SK-N-SH (cell line): ENCODE results near the gene LIPA. TPM values are rescaled to one million over a fixed set of nuclear protein-coding genes. Genes with fewer than 3 reads are reported as not detected.
A peak's percentile ranks its signal among the peaks of the same experiment; 100 is the strongest.

Experiments used
- CHD2 ChIP-seq: fragments of 150-350 bp; IDR thresholded peaks from 2 replicates; pipeline ENCODE4 v1.6.1; 2018; ENCODE audit warnings: low read length; ENCODE audit not compliant: partially characterized antibody
- ELF1 ChIP-seq: IDR thresholded peaks from 2 replicates; pipeline ENCODE4 v1.4.0; 2012
- EP300 ChIP-seq, 2 experiments: IDR thresholded peaks; 2 replicates each; pipeline versions ENCODE4 v1.4.0 to v1.6.1; 2012; ENCODE audit warnings: borderline replicate concordance in 1 of 2, low read depth in 1 of 2, low read length in 1 of 2
- GATA2 ChIP-seq: sonication (generic); formaldehyde crosslinking; IDR thresholded peaks from 2 replicates; pipeline ENCODE4 v1.5.0; 2020; ENCODE audit warnings: mild to moderate bottlenecking, missing genetic modification reagents
- JUND ChIP-seq: IDR thresholded peaks from 2 replicates; pipeline ENCODE4 v1.4.0; 2012
- MEF2A ChIP-seq: IDR thresholded peaks from 2 replicates; pipeline ENCODE4 v1.4.0; 2012; ENCODE audit warnings: low read depth, borderline replicate concordance
- NFIC ChIP-seq: IDR thresholded peaks from 2 replicates; pipeline ENCODE4 v1.4.0; 2012; ENCODE audit warnings: borderline replicate concordance
- POLR2AphosphoS5 ChIP-seq: IDR thresholded peaks from 2 replicates; pipeline ENCODE4 v1.6.1; 2012; ENCODE audit warnings: low read depth, low read length
- RXRA ChIP-seq: IDR thresholded peaks from 2 replicates; pipeline ENCODE4 v1.4.0; 2012; ENCODE audit warnings: low read depth, mild to moderate bottlenecking, borderline replicate concordance
- SIN3A ChIP-seq: IDR thresholded peaks from 2 replicates; pipeline ENCODE4 v1.6.1; 2012; ENCODE audit warnings: low read depth, mild to moderate bottlenecking, low read length, moderate library complexity, borderline replicate concordance
- SMC3 ChIP-seq: IDR thresholded peaks from 2 replicates; pipeline ENCODE4 v1.6.1; 2012; ENCODE audit warnings: low read depth, low read length, improper control_type of control experiment
- TAF1 ChIP-seq: IDR thresholded peaks from 2 replicates; pipeline ENCODE4 v1.6.1; 2012; ENCODE audit warnings: low read depth, mild to moderate bottlenecking, low read length, moderate library complexity, borderline replicate concordance
- YY1 ChIP-seq: IDR thresholded peaks from 2 replicates; pipeline ENCODE4 v1.4.0; 2012; ENCODE audit warnings: low read depth, mild to moderate bottlenecking
- polyA plus RNA-seq, 3 experiments: library from polyadenylated mRNA; depleted of rRNA; stranded (reverse); fragments of >200 nt; gene quantifications; 2 replicates each; pipeline ENCODE4 v1.2.3, GENCODE V29; 2012
- TF ChIP-seq, protein P1 (sequence below): fragments of 150-350 bp; IDR thresholded peaks from 2 replicates; pipeline ENCODE4 v1.6.1; 2016; ENCODE audit warnings: mild to moderate bottlenecking, low read depth, low read length
- TF ChIP-seq, protein P2 (sequence below): fragments of 150-350 bp; IDR thresholded peaks from 2 replicates; pipeline ENCODE4 v1.6.1; 2017; ENCODE audit warnings: antibody characterized with exemption, low read length, low read depth, borderline replicate concordance
- TF ChIP-seq, protein P3 (sequence below): fragments of 200-600 bp; sonication (generic); IDR thresholded peaks from 2 replicates; pipeline ENCODE4 v1.6.1; 2017; ENCODE audit warnings: antibody characterized with exemption, mild to moderate bottlenecking, moderate library complexity
- TF ChIP-seq, protein P4 (sequence below): IDR thresholded peaks from 2 replicates; pipeline ENCODE4 v1.6.1; 2012; ENCODE audit warnings: mild to moderate bottlenecking, low read depth, low read length, moderate library complexity

The LIPA gene
- polyA plus RNA-seq, 1 of the 3 experiments (the other 2 are of a cell fraction): 43.2 TPM

DNA sequence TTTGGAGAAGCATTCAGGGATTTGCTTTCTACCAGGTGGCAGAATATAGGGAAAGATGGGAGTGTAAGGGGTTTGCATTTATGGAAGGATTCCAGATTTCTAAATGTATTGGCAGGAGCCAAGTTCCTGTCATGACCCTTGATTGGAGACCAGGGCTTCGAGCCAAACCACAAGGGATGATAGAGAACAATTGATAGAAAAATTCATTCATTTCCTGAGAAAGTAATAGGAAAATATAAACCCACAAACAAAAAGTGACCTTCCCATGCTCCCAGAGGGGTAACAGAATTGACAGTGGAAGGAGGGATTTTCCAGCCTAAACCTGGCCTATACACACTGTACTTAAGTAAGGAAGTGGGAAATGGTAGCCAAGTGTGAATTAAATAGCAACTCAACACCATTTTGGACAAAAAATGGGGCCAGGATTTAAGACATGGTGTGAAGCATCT, 27.9 kb upstream of the LIPA start (continued):
- TF ChIP-seq, protein P1, sequence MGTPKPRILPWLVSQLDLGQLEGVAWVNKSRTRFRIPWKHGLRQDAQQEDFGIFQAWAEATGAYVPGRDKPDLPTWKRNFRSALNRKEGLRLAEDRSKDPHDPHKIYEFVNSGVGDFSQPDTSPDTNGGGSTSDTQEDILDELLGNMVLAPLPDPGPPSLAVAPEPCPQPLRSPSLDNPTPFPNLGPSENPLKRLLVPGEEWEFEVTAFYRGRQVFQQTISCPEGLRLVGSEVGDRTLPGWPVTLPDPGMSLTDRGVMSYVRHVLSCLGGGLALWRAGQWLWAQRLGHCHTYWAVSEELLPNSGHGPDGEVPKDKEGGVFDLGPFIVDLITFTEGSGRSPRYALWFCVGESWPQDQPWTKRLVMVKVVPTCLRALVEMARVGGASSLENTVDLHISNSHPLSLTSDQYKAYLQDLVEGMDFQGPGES: no peak
- TF ChIP-seq RXRA: peak; percentile 86
- TF ChIP-seq JUND: peak; percentile 78
- TF ChIP-seq GATA2 (CRISPR knock-in tag): no peak
- TF ChIP-seq, protein P2, sequence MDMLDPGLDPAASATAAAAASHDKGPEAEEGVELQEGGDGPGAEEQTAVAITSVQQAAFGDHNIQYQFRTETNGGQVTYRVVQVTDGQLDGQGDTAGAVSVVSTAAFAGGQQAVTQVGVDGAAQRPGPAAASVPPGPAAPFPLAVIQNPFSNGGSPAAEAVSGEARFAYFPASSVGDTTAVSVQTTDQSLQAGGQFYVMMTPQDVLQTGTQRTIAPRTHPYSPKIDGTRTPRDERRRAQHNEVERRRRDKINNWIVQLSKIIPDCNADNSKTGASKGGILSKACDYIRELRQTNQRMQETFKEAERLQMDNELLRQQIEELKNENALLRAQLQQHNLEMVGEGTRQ: no peak
- no peak for TF ChIP-seq ELF1
- TF ChIP-seq YY1: no peak
- peak; percentile 99 for TF ChIP-seq NFIC
- TF ChIP-seq, protein P3, sequence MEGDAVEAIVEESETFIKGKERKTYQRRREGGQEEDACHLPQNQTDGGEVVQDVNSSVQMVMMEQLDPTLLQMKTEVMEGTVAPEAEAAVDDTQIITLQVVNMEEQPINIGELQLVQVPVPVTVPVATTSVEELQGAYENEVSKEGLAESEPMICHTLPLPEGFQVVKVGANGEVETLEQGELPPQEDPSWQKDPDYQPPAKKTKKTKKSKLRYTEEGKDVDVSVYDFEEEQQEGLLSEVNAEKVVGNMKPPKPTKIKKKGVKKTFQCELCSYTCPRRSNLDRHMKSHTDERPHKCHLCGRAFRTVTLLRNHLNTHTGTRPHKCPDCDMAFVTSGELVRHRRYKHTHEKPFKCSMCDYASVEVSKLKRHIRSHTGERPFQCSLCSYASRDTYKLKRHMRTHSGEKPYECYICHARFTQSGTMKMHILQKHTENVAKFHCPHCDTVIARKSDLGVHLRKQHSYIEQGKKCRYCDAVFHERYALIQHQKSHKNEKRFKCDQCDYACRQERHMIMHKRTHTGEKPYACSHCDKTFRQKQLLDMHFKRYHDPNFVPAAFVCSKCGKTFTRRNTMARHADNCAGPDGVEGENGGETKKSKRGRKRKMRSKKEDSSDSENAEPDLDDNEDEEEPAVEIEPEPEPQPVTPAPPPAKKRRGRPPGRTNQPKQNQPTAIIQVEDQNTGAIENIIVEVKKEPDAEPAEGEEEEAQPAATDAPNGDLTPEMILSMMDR: no peak
- TF ChIP-seq CHD2: no peak
- peak; percentile 40; the same call in 1 of the 2 replicates for TF ChIP-seq MEF2A
- peak; percentile 53 to 86 for TF ChIP-seq EP300 (IDR thresholded peaks at IDR 0.05; ENCODE audit: borderline replicate concordance in 1 of 2, low read depth in 1 of 2, low read length in 1 of 2)
- TF ChIP-seq SMC3: no peak
- TF ChIP-seq, protein P4, sequence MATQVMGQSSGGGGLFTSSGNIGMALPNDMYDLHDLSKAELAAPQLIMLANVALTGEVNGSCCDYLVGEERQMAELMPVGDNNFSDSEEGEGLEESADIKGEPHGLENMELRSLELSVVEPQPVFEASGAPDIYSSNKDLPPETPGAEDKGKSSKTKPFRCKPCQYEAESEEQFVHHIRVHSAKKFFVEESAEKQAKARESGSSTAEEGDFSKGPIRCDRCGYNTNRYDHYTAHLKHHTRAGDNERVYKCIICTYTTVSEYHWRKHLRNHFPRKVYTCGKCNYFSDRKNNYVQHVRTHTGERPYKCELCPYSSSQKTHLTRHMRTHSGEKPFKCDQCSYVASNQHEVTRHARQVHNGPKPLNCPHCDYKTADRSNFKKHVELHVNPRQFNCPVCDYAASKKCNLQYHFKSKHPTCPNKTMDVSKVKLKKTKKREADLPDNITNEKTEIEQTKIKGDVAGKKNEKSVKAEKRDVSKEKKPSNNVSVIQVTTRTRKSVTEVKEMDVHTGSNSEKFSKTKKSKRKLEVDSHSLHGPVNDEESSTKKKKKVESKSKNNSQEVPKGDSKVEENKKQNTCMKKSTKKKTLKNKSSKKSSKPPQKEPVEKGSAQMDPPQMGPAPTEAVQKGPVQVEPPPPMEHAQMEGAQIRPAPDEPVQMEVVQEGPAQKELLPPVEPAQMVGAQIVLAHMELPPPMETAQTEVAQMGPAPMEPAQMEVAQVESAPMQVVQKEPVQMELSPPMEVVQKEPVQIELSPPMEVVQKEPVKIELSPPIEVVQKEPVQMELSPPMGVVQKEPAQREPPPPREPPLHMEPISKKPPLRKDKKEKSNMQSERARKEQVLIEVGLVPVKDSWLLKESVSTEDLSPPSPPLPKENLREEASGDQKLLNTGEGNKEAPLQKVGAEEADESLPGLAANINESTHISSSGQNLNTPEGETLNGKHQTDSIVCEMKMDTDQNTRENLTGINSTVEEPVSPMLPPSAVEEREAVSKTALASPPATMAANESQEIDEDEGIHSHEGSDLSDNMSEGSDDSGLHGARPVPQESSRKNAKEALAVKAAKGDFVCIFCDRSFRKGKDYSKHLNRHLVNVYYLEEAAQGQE: no peak
- no peak for TF ChIP-seq SIN3A
- TF ChIP-seq TAF1: no peak
- peak; percentile 45; the same call in 1 of the 2 replicates for TF ChIP-seq POLR2AphosphoS5
